GM21529 (cell line): Measurements from ENCODE around the gene RNF114.
"Not testable (repeated sequence)": the region's sequence is repeated elsewhere in the genome, so short reads cannot be mapped to it uniquely, and the experiment has no call there.

Source experiments
- ATAC-seq: cut with Tn5 transposase; IDR thresholded peaks from one replicate; pipeline ENCODE4 v1.9.1; 2021; ENCODE audit not compliant: unreplicated experiment

Gene RNF114

DNA sequence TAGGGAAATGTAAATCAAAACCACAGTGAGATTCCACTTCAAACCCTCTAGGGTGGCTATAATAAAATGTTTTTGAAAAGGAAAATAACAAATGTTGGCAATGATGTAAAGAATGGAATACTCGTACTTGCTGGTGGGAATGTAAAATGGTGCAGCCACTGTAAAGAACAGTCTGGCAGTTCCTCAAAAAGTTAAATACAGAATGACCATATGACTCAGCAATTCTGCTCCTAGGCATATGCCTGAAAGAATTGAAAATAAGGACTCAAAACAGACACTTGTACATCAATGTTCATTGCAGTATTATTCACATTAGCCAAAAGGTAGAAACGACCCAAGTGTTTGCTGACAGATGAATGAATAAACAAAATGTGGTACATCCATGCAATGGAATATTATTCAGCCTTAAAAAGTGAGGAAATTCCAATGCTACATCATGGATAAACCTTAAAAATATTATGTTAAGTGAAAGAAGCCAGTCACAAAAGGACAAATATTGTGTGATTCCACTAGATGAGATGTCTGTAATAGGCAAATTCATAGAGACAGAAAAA lies 10.2 kb upstream of the RNF114 start:
- no peak for ATAC-seq

DNA sequence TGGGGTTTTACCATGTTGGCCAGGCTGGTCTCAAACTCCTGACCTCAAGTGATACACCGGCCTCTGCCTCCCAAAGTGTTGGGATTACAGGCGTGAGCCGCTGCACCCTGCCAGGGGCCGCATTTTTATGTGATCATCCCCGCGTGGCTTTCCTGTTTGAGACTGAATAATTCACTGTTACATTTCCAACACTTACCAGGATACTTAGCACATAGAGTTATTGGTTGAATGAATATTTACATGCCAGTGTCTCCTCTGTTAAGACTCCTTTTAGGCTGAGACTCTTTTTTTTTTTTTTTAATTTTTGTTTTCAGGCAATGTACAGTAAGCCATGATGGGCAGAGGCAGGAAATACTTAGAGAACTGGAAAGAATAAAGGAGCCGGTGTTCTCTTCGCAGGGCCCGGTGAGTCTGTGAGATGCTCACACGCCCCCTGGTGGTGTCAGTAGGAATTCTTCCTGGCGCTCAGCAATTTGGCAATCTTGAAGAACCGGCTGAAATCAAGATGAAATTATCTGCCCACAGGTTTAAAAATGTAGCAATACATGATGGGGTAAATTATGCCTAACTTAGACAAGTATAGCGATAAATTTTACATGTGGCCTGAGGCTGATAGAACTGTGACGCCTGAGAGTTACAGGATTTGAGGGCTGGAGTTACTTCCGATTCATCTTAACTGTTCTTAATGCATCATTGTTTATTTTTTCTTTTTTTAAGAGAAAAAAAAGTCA lies 7.6 kb upstream of the RNF114 start:
- no peak for ATAC-seq

DNA sequence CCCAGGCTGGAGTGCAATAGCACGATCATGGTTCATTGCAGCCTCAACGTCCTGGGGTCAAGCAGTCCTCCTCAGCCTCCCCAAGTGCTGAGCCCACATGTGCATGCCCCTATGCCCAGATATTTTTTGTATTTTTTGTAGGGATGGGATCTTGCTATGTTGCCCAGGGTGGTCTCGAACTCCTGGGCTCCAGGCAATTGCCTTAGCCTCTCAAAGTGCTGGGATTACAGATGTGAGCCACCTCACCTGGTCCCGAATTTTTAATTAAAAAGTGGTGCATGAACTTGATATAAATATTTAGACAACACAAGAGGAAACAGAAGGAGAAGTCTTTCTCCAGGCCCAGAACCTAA lies 7.1 kb upstream of the RNF114 start:
- ATAC-seq: no peak

DNA sequence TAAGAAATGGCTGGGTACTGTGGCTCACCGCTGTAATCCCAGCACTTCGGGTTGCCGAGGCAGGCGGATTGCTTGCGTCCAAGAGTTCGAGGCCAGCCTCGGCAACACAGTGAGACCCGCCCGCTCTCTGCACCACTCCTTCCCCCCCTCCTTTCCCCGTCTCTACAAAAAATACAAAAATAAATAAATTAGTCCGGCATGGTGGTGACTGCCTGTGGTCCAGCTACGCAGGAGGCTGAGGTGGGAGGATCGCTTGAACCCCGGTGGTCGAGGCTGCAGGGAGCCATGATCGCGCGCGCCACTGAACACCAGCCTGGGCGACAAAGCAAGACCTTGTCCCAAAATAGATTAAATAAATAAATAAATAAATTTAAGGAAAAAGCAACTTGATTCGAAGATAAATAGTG lies 448 bp upstream of the RNF114 start:
- ATAC-seq: peak; percentile 6

DNA sequence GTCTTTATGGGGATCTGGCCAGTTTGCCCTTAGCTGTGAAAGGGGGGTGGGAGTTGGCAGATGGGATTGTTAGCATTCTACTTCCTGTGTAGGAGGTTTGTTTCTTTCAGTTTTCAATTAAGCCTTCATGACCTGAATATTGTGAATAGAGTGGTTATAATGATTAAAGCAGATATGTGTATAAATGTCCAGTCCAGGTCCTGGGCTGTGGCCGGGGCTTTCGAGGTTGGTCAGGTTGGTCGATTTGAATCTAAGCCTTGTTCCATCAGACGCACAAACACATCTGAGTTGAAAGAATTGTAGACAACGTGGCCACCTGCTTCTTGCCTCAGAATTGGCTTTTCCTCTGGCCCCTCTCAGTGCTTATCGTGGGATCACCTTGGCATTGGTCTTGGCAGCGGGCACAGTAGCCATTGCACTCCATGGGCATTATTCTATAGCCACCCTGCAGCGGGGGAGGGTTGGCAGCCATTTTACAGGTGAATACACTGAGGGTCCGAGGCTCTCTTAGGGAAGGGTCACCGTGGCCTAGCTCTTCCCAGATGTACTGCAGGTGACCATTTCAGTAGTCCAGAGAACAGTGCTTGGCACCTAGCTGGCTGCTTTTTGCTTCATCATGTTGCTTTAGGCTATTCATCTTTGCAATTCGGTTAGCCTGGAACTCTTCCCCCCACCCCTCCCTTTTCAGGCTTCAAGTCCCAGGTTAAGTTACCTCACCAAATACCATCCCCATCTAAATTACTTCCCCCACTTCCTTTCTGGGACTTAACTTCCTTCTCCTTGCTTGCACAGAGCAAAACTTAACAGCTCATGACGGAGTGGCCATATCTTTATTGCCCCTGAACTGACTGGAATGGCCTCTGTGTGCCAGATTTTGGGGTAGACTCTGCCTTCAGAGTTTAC lies 1.1 kb downstream of the RNF114 start:
- no peak for ATAC-seq

DNA sequence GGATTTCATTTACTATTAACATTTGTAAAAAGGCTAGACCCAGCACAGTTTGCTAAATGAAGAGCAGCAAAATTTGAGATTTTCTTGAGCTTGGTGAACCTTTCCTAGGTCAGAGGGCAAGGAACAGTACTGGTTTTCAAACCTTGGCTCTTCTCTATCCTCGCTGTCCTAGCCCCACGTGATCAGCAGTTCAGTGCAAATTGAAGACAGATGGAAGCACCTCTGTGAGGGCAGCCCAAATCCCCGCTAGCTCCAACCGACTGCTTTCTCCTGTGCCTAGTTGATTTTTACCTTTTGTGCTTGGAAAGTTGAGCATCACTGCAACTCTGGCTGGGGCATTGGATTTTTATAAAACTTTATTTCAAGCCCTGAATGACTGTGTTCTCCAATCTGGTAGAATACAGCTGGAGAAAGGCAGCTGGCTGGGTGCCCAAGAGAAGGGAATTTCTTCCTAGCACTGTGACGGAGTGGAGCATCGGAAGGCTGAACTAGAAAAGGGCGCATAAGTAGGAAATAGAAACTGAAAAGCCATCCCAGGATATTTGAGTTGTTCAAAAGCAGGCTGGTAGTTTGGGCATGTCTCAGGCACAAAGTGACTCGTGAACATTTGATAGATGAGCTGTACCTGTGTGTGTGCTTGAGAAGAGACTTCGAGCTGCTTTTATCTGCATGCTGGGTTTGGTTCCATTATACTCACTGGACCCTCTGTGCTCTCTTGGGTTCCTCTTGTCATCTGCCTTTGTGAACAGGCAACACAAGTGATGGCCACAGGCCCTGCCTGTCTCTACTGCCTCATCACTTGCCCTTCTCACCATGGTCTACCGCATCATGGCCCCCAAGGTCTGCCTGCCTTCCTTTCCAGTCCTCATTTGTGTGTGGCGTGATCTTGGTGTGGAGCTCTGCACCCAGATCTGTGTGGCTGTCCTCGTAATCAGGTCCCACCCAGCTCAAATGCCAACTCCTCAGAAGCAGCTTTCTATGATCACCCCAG lies 2.3 kb downstream of the RNF114 start:
- no peak for ATAC-seq

DNA sequence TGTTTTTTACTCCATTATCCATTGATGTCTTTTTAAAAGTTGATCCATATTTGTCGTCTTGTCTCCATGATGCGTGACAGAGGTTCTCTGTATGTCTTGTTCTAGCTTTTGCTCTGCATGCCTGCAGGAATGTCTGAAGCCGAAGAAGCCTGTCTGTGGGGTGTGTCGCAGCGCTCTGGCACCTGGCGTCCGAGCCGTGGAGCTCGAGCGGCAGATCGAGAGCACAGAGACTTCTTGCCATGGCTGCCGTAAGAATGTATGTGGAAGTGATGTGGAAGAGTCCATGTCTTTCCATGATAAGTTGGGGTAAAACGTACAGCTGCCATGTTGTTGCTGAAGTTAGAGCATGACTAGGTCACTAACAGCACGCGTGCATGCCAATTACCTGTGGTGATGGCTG lies 5.3 kb downstream of the RNF114 start:
- ATAC-seq: no peak

DNA sequence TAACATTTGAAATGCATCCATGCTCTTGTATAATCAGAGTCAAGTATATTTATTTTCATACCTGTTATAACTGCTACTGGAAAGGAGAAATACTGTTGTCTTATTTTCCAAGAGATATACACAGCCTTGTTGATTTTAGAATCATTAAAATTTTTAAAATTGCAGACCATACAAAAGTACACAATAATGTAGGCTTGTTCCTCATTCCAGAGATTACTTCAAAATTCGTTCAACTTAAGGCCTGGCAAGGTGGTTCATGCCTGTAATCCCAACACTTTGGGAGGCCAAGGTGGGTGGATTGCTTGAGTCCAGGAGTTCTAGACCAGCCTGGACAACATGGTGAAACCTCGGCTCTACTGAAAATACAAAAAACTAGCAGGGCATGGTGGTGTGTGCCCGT lies 6.1 kb downstream of the RNF114 start:
- ATAC-seq: no peak

DNA sequence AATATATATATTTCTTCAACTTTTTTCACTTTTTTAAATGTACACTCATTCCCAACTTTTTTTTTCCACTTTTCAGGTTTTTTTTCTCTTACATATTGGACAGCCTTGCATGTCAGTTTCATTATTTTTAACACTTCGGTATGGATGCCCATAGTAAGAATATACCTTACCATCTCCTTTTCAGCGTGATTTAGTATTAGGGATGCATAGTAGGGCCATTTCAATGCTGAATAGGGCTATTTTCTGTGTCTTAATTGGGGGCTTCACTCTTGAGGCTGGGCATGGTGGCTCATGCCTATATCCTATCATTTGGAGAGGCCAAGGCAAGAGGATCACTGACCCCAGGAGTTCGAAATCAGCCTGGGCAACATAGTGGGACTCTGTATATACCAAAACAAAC lies 6.7 kb downstream of the RNF114 start:
- no peak for ATAC-seq

DNA sequence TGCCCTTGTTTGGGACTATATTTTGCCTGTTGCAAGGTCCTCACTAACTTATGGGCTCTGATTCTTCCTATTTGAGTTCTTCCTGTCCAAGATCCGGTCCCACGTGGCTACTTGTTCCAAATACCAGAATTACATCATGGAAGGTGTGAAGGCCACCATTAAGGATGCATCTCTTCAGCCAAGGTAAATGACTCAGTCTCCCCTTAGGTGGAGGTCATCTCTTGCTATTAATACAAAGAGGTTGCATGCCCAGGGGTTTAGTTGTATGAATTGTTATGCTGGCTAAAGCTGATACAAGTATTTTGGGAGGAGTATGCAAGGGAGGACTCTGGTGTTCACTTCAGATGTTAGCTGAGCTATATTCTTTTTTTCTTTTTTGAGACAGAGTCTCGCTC lies 9.1 kb downstream of the RNF114 start:
- ATAC-seq: no peak

DNA sequence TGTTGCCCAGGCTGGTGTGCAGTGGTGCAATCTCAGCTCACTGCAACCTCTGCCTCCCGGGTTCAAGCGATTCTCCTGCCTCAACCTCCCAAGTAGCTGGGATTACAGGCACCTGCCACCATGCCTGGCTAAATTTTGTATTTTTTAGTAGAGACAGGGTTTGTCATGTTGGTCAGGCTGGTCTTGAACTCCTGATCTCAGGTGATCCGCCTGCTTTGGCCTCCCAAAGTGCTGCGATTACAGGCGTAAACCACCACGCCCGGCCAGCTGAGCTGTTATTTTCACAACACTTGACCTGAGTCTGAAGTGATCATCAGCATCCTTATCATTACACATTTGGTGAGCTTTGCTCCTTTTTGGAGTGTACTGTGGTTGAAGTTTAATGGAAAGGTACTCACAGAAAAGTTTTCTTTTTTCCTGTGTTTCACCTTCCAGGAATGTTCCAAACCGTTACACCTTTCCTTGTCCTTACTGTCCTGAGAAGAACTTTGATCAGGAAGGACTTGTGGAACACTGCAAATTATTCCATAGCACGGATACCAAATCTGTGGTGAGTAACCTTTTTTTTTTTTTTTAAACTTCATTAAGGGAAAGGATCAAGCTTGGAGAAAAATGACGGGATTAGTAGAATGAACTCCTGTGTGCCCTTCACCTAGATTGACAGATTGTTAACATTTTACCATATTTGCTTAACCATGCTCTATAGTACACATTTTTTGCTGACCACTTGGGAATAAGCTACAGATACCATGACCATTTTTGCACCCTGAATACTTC lies 9.7 kb downstream of the RNF114 start:
- ATAC-seq: no peak

DNA sequence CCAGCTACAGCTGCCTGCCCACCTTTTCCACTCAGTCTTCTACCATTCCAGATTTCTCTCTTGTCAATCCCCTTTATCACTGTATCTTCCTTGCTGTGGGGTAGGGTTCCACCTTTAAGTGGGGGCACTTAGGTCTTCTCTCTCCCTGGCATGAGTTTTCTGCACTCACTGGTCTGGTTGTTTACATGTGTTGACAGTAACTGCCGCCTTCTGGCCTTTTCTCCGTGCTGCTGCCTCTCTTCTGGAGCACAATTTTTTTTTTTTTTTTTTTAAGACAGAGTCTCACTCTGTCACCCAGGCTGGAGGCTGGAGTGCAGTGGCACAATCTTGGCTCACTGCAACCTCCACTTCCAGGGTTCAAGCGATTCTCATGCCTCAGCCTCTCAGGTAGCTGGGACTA lies 12.0 kb downstream of the RNF114 start:
- ATAC-seq: no peak

DNA sequence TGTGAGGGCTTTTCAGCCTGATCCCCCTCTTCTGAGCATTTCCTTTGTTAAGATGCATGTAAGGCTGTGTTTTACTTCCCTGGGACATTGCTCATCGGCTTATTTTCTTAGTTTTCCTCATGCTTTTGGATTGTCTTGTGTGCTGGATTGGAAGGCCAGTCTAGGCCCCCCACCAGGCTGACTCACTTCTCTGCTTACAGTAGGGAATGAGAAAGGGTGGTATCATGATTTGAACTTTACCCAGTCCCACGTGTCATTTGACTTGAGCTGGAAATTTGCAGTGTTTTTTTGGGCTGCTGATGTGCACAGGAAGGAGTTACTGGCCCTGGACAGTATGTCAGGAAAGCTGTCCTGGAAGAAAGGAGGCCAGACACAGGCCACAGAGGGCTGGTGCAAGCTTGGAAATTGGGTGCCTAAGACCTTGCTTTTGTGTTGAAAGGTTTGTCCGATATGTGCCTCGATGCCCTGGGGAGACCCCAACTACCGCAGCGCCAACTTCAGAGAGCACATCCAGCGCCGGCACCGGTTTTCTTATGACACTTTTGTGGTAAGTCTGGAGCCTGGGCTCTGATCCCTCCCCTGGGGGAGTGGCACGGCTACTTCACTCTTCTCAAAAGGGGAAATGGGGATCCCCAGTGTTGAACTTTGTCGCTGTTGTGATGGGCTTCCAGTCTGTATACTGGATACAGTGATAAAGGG lies 12.8 kb downstream of the RNF114 start:
- no peak for ATAC-seq

DNA sequence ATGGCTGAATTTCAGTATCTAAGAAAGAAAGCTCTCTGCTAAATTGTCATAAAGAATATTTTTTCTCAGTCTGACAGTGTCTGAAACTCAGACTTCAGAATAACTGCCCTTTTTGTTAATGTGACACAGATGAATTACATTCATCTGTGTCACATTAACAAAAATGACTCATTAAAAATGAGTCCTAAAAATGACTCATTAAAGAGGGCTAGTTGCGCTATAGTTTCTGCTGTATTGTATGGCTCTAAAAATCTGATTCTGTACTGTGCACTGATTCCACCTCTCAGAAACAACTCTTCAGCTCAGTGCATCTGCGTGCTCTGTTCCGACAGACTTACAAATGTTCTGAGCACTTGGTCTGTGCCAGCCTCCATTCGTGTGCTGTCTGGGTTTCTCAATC lies 15.0 kb downstream of the RNF114 start:
- no peak for ATAC-seq

DNA sequence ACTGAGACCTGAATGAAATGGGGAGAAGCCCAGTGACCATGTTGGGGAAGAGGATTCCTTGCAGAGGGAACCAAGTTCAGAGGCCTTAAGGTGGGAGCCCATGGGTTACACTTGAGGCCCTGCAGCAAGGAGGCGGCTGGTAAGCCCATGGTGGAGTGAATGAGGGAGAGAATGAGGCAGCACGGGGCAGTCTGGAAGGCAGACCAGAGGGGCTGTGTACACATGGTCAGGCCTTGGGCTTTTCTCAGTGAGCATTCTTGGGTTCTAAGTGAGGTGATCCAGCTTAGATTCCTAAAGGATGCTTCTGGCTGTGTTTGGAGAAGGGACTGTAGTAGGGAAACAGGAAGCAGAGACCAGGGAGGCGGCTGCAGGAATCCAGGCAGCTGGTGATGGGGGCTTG lies 19.0 kb downstream of the RNF114 start:
- ATAC-seq: no peak

DNA sequence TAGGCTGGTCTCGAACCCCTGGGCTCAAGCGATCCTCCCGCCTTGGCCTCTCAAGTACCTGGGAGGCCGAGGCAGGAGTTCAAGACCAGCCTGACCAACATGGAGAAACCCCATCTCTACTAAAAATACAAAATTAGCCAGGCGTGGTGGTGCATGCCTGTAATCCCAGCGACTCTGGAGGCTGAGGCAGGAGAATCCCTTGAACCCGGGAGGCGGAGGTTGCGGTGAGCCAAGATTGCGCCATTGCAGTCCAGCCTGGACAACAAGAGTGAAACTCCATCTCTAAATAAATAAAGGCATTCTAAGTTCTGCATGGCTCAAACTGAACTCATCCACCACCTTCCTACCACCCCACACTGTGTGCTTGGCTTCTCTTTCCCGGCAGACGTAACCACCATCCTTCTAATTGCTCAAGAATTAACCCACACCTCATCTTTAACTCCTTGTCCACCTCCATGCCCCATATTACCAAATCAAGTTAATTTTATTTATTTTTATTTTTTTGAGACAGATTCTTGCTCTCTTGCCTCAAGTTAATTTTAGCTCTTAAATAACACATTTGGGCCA lies 19.7 kb downstream of the RNF114 start:
- not testable (repeated sequence) for ATAC-seq

DNA sequence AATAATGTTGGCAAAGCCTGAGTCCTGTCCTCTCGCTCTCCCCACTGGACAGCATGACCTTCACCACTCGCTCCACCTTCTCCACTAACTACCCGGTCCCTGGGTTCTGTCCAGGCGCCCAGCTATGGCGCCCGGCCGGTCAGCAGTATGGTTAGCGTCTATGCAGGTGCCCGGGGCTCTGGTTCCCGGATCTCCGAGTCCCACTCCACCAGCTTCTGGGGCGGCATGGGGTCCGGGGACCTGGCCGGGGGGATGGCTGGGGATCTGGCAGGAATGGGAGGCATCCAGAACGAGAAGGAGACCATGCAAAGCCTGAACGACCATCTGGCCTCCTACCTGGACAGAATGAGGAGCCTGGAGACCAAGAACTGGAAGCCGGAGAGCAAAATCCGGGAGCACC lies 20.5 kb downstream of the RNF114 start:
- no peak for ATAC-seq

DNA sequence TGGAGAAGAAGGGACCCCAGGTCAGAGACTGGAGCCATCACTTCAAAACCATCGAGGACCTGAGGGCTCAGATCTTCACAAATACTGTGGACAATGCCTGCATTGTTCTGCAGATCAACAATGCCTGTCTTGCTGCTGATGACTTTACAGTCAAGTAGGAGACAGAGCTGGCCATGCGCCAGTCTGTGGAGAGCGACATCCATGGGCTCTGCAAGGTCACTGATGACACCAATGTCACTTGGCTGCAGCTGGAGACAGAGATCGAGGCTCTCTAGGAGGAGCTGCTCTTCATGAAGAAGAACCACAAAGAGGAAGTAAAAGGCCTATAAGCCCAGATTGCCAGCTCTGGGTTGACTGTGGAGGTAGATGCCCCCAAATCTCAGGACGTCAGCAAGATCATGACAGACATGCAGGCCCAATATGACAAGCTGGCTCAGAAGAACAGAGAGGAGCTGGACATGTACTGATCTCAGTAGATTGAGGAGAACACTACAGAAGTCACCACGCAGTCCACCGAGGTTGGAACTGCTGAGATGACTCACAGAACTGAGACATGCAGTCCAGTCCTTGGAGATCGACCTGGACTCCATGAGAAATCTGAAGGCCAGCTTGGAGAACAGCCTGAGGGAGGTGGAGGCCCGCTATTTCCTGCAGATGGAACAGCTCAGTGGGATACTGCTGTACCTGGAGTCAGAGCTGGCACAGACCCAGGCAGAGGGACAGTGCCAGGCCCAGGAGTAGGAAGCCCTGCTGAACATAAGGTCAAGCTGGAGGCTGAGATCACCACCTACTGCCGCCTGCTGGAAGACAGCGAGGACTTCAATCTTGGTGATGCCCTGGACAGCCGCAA lies 21.1 kb downstream of the RNF114 start:
- not testable (repeated sequence) for ATAC-seq
